ENCODE results near the gene TBC1D8. TPM values are rescaled to one million over a fixed set of nuclear protein-coding genes. Genes with fewer than 3 reads are reported as not detected.
A peak's percentile ranks its signal among the peaks of the same experiment; 100 is the strongest.

The TBC1D8 gene
- total RNA-seq, 5 donors from 2014 or later (not counting 1 experiment from before 2014, with no cell fraction given), result 0.40 to 2.1 (median 2.0) TPM

- WGBS (ENCODE audit: insufficient coverage), result 6% methylated on average over 11 of the region's 14 CpGs
These were observed 683 bp upstream of the TBC1D8 start for GRCh38 chr2:101151859-101152271.

DNA sequence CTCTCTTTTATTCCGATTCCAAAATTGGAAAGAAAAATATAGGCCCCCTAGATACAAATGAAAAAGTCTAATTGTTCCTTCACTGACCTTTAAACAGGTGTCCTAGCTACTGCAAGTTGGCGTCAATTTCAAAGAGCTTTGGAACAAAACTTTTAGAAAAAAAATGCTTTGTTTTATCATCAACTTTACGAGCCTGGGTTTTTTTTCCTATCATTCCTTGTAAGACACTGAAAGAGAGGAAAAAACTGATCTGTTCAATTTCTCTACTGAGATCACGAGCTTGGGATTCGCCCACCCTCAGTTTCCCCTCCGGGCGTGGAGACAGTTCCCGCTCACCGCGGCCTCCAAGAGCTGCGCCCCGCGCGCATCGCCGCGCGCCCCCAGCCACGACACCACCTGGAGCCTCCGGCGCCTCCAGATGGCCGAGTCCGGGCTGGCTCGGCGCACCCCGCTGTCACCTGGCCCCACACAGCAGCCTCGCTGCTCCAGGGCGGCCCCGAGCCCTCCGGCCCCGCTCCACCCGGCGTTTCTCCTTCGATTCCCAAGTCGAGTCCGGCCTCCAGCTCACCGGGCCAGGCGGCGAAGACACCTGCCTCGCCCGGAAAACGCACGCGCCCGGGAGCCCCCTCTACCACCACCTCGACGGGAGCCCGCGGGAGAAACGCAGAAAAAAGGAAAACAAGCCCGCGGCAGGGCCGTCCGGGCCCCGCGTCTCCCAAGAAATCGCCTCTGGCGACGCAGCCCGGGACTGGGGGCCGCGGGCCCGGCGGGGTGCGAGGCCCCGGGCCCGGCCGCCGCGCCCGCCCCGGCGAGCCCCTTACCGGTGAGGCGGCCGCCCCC lies 656 bp downstream of the TBC1D8 start:
- H3K4me3 ChIP-seq (ENCODE audit: control insufficient read depth in 1 of 2, extremely low read depth in 1 of 2, low read length in 1 of 2), result peak overlapping the region; percentile 49 to 61
- 2% methylated on average over 73 of the region's 76 CpGs for WGBS (ENCODE audit: insufficient coverage)
- H3K27me3 Mint-ChIP-seq, result peaks cover 15 to 24% of the 10 kb centered on the region in 2 donors
- H3K27me3 ChIP-seq (replicated peaks in 1 of 2; ENCODE audit: control insufficient read depth in 2 of 2, extremely low read depth in 1 of 2, insufficient read depth in 2 of 2, low read length in 1 of 2), result peaks cover 0 to 19% of the 10 kb centered on the region in 2 experiments
- H3K9me3 ChIP-seq, result no peaks in the 10 kb centered on the region
- H3K27ac Mint-ChIP-seq, result no peak overlapping the region
- peak overlapping the region; percentile 71 to 73 (median 72) for H3K4me3 Mint-ChIP-seq
- no peaks in the 10 kb centered on the region for H3K36me3 ChIP-seq (ENCODE audit: control insufficient read depth in 2 of 2, extremely low read depth in 1 of 2, insufficient read depth in 1 of 2, low read length in 1 of 2)
- peaks cover 22 to 32% (median 30%) of the 10 kb centered on the region in 3 donors for H3K4me1 Mint-ChIP-seq
- no peaks in the 10 kb centered on the region for H3K9me3 Mint-ChIP-seq
- H3K4me1 ChIP-seq (ENCODE audit: control insufficient read depth in 1 of 2, extremely low read depth in 1 of 2, insufficient read depth in 2 of 2, low read length in 2 of 2), result peaks cover 0 to 32% of the 10 kb centered on the region in 2 experiments
- DNase-seq (peak in 6 of 35 experiments; percentile 3 to 21 (median 14)), ATAC-seq (replicated peaks in 1 of 4) (peak; percentile 21 to 34 (median 24))
- no peak overlapping the region for H3K27ac ChIP-seq (ENCODE audit: low read length)
- CTCF ChIA-PET, result interaction anchor here (0.6 to 1.5 kb wide), 3 partner anchors 66 to 190 kb away, joined by 3 to 6 read pairs (median 4); partner anchors contain the start of gene RPL31 (in 1 of the 2)
- no peaks in the 10 kb centered on the region for H3K36me3 Mint-ChIP-seq
- POLR2A ChIA-PET, result interaction anchor here in 1 of 2 donors (0.6 kb wide), 1 partner anchor 332 kb away, joined by 4 read pairs; no protein-coding TSS in a partner anchor

More at GRCh38 chr2:101151859-101152271, 683 bp upstream of the TBC1D8 start:
- no peak for DNase-seq
- peaks cover 22 to 32% (median 30%) of the 10 kb centered on the region in 3 donors for H3K4me1 Mint-ChIP-seq
- Histone ChIP-seq H3K9me3 (no peaks in the 10 kb centered on the region), H3K27me3 (replicated peaks in 1 of 2; ENCODE audit: control insufficient read depth in 2 of 2, extremely low read depth in 1 of 2, insufficient read depth in 2 of 2, low read length in 1 of 2) (peaks cover 0 to 17% of the 10 kb centered on the region in 2 experiments), H3K27ac (ENCODE audit: low read length) (no peak overlapping the region), H3K4me1 (ENCODE audit: control insufficient read depth in 1 of 2, extremely low read depth in 1 of 2, insufficient read depth in 2 of 2, low read length in 2 of 2) (peaks cover 0 to 32% of the 10 kb centered on the region in 2 experiments), H3K4me3 (ENCODE audit: control insufficient read depth in 1 of 2, extremely low read depth in 1 of 2, low read length in 1 of 2) (peak overlapping the region; percentile 58 to 69), H3K36me3 (ENCODE audit: control insufficient read depth in 2 of 2, extremely low read depth in 1 of 2, insufficient read depth in 1 of 2, low read length in 1 of 2) (no peaks in the 10 kb centered on the region)
- H3K36me3 Mint-ChIP-seq, result no peaks in the 10 kb centered on the region
- peaks cover 12 to 20% of the 10 kb centered on the region in 2 donors for H3K27me3 Mint-ChIP-seq
- H3K9me3 Mint-ChIP-seq, result no peaks in the 10 kb centered on the region
- H3K27ac Mint-ChIP-seq, result peak overlapping the region; percentile 16 to 66
- POLR2A ChIA-PET, result interaction anchor here in 1 of 2 donors (0.7 kb wide), 1 partner anchor 571 kb away, joined by 3 read pairs; no protein-coding TSS in a partner anchor
- peak overlapping the region; percentile 81 to 86 (median 81) for H3K4me3 Mint-ChIP-seq
- CTCF ChIA-PET, result no interaction called here
- ATAC-seq (replicated peaks in 1 of 4), result no peak

DNA sequence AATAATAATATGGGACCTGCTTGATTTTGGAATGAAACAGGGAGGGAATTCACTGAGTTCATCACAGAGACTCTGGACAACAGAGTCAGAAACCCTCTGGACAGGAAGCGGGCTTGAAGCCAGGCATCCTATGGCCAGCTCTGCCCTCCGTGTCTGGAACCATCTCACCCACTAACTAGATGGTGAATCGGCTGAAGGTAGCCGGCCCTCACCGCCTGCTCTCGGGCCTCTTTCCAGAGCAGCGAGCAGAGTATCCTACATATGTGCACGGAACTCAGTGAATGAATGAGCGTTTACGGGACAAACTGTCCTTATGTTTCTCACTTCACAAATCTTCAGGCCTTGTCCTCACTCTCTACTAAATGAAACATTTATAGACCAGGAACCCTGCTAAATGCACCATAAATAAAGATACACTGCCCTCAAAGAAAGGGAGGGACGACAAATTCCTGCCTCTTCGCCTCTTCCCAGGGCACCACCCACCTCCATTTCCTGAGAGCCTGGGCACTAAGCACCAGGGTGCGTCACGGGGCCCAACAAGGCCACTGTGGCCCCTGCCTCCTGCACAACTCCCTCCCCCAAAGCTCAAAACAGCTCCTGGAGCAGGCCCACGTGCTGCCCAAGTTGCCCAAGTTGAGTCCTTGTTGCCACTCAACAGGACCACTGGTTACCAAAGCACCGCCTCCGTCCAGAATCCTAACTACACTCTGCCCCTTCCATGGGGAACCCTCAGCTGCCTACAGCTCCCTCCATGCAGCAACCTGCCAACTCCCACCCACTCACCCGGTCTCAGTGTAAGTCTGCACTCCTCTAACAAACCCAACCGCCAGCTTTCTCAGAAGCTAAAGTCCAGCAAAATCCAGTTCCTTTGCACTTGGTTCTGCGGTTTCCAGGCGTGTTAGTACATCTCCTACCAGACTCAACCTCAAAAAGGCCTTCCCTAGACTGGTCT lies 1.7 kb downstream of the TBC1D8 start:
- Mint-ChIP-seq H3K36me3 (no peaks in the 10 kb centered on the region), H3K27me3 (peaks cover 15 to 31% of the 10 kb centered on the region in 2 donors), H3K4me1 (peaks cover 22 to 32% (median 30%) of the 10 kb centered on the region in 3 donors), H3K9me3 (no peaks in the 10 kb centered on the region), H3K27ac (no peak overlapping the region), H3K4me3 (peak overlapping the region; percentile 71 to 73 (median 72))
- ChIA-PET CTCF (interaction anchor here in 1 of 2 donors (1.5 kb wide), 1 partner anchor 147 kb away, joined by 6 read pairs; the partner anchor contains the start of gene RPL31), POLR2A (no interaction called here)
- no peak for DNase-seq
- WGBS (ENCODE audit: insufficient coverage), result 88% methylated on average over 16 of the region's 21 CpGs
- no peak for ATAC-seq (replicated peaks in 1 of 4)
- Histone ChIP-seq H3K27me3 (replicated peaks in 1 of 2; ENCODE audit: control insufficient read depth in 2 of 2, extremely low read depth in 1 of 2, insufficient read depth in 2 of 2, low read length in 1 of 2) (peaks cover 0 to 19% of the 10 kb centered on the region in 2 experiments), H3K36me3 (ENCODE audit: control insufficient read depth in 2 of 2, extremely low read depth in 1 of 2, insufficient read depth in 1 of 2, low read length in 1 of 2) (no peaks in the 10 kb centered on the region), H3K27ac (ENCODE audit: low read length) (no peak overlapping the region), H3K9me3 (no peaks in the 10 kb centered on the region), H3K4me1 (ENCODE audit: control insufficient read depth in 1 of 2, extremely low read depth in 1 of 2, insufficient read depth in 2 of 2, low read length in 2 of 2) (peaks cover 0 to 32% of the 10 kb centered on the region in 2 experiments), H3K4me3 (ENCODE audit: control insufficient read depth in 1 of 2, extremely low read depth in 1 of 2, low read length in 1 of 2) (peak overlapping the region in 1 of 2 donors; percentile 61)

DNA sequence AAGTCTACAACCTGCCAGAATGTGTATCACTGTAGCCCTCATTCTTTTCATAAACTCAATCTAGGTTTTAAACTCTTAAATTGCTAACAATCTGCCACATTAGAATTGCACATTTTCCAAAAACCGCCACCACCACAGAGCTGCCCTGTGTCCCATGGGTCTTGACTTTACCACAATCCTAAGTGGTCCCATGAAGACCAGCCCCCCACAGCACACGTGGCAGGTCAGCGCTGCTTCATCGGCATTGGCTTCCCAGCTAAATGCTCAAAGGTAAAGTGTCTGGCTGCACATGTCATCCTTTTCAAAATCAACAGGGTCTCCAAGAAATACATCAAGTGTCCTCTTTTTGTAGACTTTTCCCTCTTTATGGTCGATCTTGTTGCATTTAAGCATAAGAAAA lies 2.4 kb downstream of the TBC1D8 start:
- H3K4me1 ChIP-seq (ENCODE audit: control insufficient read depth in 1 of 2, extremely low read depth in 1 of 2, insufficient read depth in 2 of 2, low read length in 2 of 2), result peaks cover 0 to 32% of the 10 kb centered on the region in 2 experiments
- Mint-ChIP-seq H3K36me3 (no peaks in the 10 kb centered on the region), H3K27me3 (peaks cover 21 to 36% of the 10 kb centered on the region in 2 donors), H3K27ac (no peak overlapping the region), H3K4me1 (peaks cover 22 to 32% (median 30%) of the 10 kb centered on the region in 3 donors), H3K4me3 (peak overlapping the region; percentile 46 to 73 (median 54)), H3K9me3 (no peaks in the 10 kb centered on the region)
- WGBS (ENCODE audit: insufficient coverage), result 93% methylated on average over 4 of the region's 5 CpGs
- no peak for DNase-seq
- CTCF ChIA-PET, result interaction anchor here in 1 of 2 donors (0.5 kb wide), 1 partner anchor 85 kb away, joined by 3 read pairs; no protein-coding TSS in a partner anchor
- no peak for ATAC-seq (replicated peaks in 1 of 4)
- no peaks in the 10 kb centered on the region for H3K36me3 ChIP-seq (ENCODE audit: control insufficient read depth in 2 of 2, extremely low read depth in 1 of 2, insufficient read depth in 1 of 2, low read length in 1 of 2)
- POLR2A ChIA-PET, result no interaction called here
- peaks cover 0 to 23% of the 10 kb centered on the region in 2 experiments for H3K27me3 ChIP-seq (replicated peaks in 1 of 2; ENCODE audit: control insufficient read depth in 2 of 2, extremely low read depth in 1 of 2, insufficient read depth in 2 of 2, low read length in 1 of 2)
- H3K4me3 ChIP-seq (ENCODE audit: control insufficient read depth in 1 of 2, extremely low read depth in 1 of 2, low read length in 1 of 2), result no peak overlapping the region
- H3K27ac ChIP-seq (ENCODE audit: low read length), result no peak overlapping the region
- no peaks in the 10 kb centered on the region for H3K9me3 ChIP-seq

DNA sequence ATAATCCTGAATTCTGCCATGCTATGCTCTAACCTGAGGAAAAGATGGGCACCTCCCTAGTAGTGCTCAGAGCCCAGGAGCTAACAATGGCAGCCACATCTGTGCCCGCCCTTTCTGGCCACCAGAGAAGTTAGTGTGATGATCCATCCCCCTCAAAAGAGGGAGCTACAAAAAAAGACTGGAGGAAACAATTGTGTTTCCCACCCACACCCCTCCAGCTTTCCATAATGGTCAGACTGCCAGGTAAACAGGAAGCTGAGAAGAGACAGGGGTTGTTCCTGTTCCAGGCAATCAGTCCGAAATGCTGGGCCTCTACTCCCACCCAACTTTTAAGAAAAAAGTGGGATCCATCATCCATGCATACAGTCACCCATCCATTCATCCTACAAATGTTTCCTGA lies 3.2 kb downstream of the TBC1D8 start:
- Mint-ChIP-seq H3K4me1 (peaks cover 22 to 29% (median 28%) of the 10 kb centered on the region in 3 donors), H3K27me3 (peaks cover 25 to 40% of the 10 kb centered on the region in 2 donors), H3K4me3 (no peak overlapping the region), H3K36me3 (no peaks in the 10 kb centered on the region), H3K9me3 (no peaks in the 10 kb centered on the region), H3K27ac (no peak overlapping the region)
- H3K36me3 ChIP-seq (ENCODE audit: control insufficient read depth in 2 of 2, extremely low read depth in 1 of 2, insufficient read depth in 1 of 2, low read length in 1 of 2), result no peaks in the 10 kb centered on the region
- ChIA-PET CTCF (no interaction called here), POLR2A (interaction anchor here in 1 of 2 donors (0.5 kb wide), 1 partner anchor 102 kb away, joined by 3 read pairs; no protein-coding TSS in a partner anchor)
- DNase-seq, result no peak
- H3K4me3 ChIP-seq (ENCODE audit: control insufficient read depth in 1 of 2, extremely low read depth in 1 of 2, low read length in 1 of 2), result no peak overlapping the region
- H3K27me3 ChIP-seq (replicated peaks in 1 of 2; ENCODE audit: control insufficient read depth in 2 of 2, extremely low read depth in 1 of 2, insufficient read depth in 2 of 2, low read length in 1 of 2), result peaks cover 0 to 29% of the 10 kb centered on the region in 2 experiments
- no peaks in the 10 kb centered on the region for H3K9me3 ChIP-seq
- peaks cover 0 to 32% of the 10 kb centered on the region in 2 experiments for H3K4me1 ChIP-seq (ENCODE audit: control insufficient read depth in 1 of 2, extremely low read depth in 1 of 2, insufficient read depth in 2 of 2, low read length in 2 of 2)
- WGBS (ENCODE audit: insufficient coverage), result 0% methylated on average over 1 of the region's 2 CpGs
- no peak overlapping the region for H3K27ac ChIP-seq (ENCODE audit: low read length)
- no peak for ATAC-seq (replicated peaks in 1 of 4)

All from T-cell (primary cell).